A673 (cell line): ENCODE data around the gene MEIG1. TPM values are rescaled to one million over a fixed set of nuclear protein-coding genes. Genes with fewer than 3 reads are reported as not detected.
"Not testable (repeated sequence)": the region's sequence is repeated elsewhere in the genome, so short reads cannot be mapped to it uniquely, and the experiment has no call there.

Experiments
- BruUV-seq: library from RNA; stranded (reverse); fragments of 400-500 nt; replicated peaks from 2 replicates; lab custom pipeline; 2021; lab: Mats Ljungman, UMichigan
- CTCF ChIA-PET: fragments of 300-600 bp; sonication (Branson Sonifier 250); formaldehyde crosslinking; loops from one replicate; lab custom pipeline; 2022; ENCODE audit warnings: antibody characterized with exemption; lab: Charles Lee
- POLR2A ChIA-PET: fragments of 300-600 bp; sonication (Branson Sonifier 250); formaldehyde crosslinking; loops from one replicate; lab custom pipeline; 2022; ENCODE audit warnings: antibody characterized with exemption; ENCODE audit not compliant: low non-redundant PET; lab: Charles Lee
- DNase-seq: peaks from one replicate; pipeline ENCODE4 v3.0.0-alpha.2; 2015; ENCODE audit warnings: low spot score
- H3K27ac ChIP-seq: fragments of 200-600 bp; sonication (generic); 2 replicates; pipeline ENCODE4 v1.5.1; 2016; ENCODE audit warnings: mixed run types, low read depth, mild to moderate bottlenecking, mixed read lengths, antibody characterized with exemption, low read length; ENCODE audit not compliant: poor library complexity, severe bottlenecking
- H3K27me3 ChIP-seq: fragments of 200-600 bp; sonication (generic); replicated peaks from 2 replicates; pipeline ENCODE4 v1.6.1; 2017; ENCODE audit warnings: mixed run types, low read depth, mild to moderate bottlenecking, mixed read lengths, antibody characterized with exemption, low read length; ENCODE audit not compliant: insufficient read depth, poor library complexity
- H3K36me3 ChIP-seq: fragments of 200-600 bp; sonication (generic); 2 replicates; pipeline ENCODE4 v1.6.1; 2016; ENCODE audit warnings: mixed run types, mild to moderate bottlenecking, mixed read lengths, antibody characterized with exemption, low read length; ENCODE audit not compliant: insufficient read depth, poor library complexity, severe bottlenecking
- H3K4me1 ChIP-seq: fragments of 200-600 bp; sonication (generic); 2 replicates; pipeline ENCODE4 v1.6.1; 2017; ENCODE audit warnings: mixed run types, mild to moderate bottlenecking, mixed read lengths, antibody characterized with exemption, low read length; ENCODE audit not compliant: insufficient read depth, poor library complexity, severe bottlenecking
- H3K4me3 ChIP-seq: fragments of 200-600 bp; sonication (generic); 2 replicates; pipeline ENCODE4 v1.5.1; 2016; ENCODE audit warnings: low read depth, mixed run types, mild to moderate bottlenecking, mixed read lengths, low read length; ENCODE audit not compliant: poor library complexity, severe bottlenecking
- H3K9me3 ChIP-seq: fragments of 200-600 bp; sonication (generic); 2 replicates; pipeline ENCODE4 v1.6.1; 2016; ENCODE audit warnings: mixed run types, low read depth, mild to moderate bottlenecking, mixed read lengths, antibody characterized with exemption, low read length; ENCODE audit not compliant: poor library complexity, severe bottlenecking
- CTCF ChIP-seq: fragments of 300-800, 200-600 bp; sonication (generic); conservative IDR thresholded peaks from 2 replicates; pipeline ENCODE4 v1.5.1; 2017; ENCODE audit warnings: low read depth, mild to moderate bottlenecking, antibody characterized with exemption, low read length, moderate library complexity, mixed read lengths
- EZH2 ChIP-seq: fragments of 200-600 bp; sonication (generic); IDR thresholded peaks from 2 replicates; pipeline ENCODE4 v1.6.1; 2017; ENCODE audit warnings: borderline replicate concordance, low read depth, mild to moderate bottlenecking, mixed read lengths, antibody characterized with exemption, low read length; ENCODE audit not compliant: poor library complexity, severe bottlenecking
- intact Hi-C: fragments of 100-400 bp; cut with micrococcal nuclease; formaldehyde crosslinking; loops from one replicate; pipeline ENCODE4 v1.10.0; 2022; ENCODE audit not compliant: unreplicated experiment
- total RNA-seq: library from RNA; stranded (reverse); gene quantifications from 2 replicates; pipeline ENCODE4 v1.2.3, GENCODE V29; 2021

Gene MEIG1
- total RNA-seq, 1 experiment from 2014 or later, result not detected

GRCh38 chr10:14971867-14972448 lies 12.8 kb downstream of the MEIG1 start:
- Histone ChIP-seq H3K27me3 (no peaks in the 10 kb centered on the region), H3K36me3 (no peaks in the 10 kb centered on the region), H3K9me3 (no peaks in the 10 kb centered on the region), H3K4me1 (no peaks in the 10 kb centered on the region), H3K4me3 (no peak overlapping the region), H3K27ac (no peak overlapping the region)
- BruUV-seq, result no TSS peak
- intact Hi-C loops, result loop anchor here (2.0 to 10.0 kb wide), 3 partner anchors 437 to 777 kb away; no protein-coding TSS in a partner anchor
- CTCF ChIA-PET, result interaction anchor here (0.7 to 1.1 kb wide), 4 partner anchors 9 to 149 kb away, joined by 3 to 6 read pairs (median 5); partner anchors contain the start of gene DCLRE1C
- TF ChIP-seq CTCF (peak; percentile 80), EZH2 (no peak)
- DNase-seq, result peak; percentile 46
- POLR2A ChIA-PET, result no interaction called here

DNA sequence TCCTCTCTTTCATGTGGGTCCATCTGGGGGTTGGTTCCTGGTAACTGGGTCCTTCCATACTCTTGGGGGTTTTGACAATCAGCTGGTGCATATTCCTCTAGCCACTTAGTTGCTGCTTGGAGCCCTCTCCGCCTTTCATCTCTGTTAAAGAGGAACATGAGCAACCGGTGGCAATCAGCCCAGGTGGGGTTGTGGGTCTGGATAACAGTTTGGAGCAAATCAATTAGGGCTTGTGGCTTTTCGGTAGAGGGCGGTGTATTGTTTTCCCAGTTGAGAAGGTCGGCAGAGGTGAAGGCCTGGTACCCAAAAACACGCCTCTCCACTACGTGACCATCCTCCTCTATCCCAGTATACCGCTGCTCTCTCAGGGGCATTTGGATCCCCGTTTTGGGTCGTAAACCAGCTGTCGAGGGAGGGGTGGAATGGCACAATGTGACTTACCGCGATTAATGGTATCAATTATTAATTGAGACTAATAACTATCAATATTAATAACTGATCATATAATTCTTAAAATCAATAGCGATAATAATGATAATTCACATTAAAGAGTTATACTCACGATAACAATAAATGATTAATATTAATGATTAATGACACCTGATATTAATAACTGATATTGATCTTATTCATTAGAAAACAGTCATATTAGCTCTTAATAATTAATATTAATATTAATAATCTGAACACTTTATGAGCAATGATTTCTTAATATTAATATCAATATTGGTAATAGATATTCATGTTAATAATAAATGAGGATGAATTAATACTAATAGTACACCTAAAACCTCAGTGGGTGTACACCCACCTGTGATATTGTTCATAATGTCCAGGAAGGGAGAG lies 15.2 kb downstream of the MEIG1 start:
- H3K36me3 ChIP-seq, H3K4me3 ChIP-seq, H3K27me3 ChIP-seq, DNase-seq, H3K4me1 ChIP-seq, BruUV-seq, H3K9me3 ChIP-seq, POLR2A ChIA-PET, CTCF ChIA-PET, H3K27ac ChIP-seq: not testable (repeated sequence)
- intact Hi-C loops, result loop anchor here (10.0 kb wide), 2 partner anchors 440 to 780 kb away; no protein-coding TSS in a partner anchor

DNA sequence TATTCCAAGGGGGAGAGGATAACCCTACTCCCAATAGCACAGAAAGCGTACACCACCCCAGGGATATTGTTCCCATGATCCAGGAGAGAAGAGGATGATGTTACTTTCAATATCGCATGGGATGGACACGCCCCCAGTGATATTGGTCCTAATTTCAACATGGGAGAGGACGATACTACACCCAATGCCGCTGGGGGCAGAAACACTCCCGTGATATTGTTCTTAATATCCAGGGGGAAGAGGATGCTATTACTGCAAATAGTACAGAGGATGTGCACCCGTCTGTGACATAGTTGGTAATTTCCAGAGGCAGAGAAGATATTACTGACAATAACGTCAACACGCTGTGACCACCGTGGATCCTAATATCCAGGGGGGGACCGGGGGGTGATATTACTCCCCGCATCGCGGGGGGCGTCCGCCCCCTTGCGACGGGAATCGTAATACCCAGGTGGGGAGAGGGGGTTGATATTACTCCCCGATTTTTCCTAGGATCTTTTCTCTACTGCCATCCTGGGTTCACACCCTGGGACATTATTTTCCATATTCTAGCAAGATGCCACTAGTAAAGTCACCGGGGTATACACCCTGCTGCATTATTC lies 16.6 kb downstream of the MEIG1 start:
- H3K4me1 ChIP-seq, result no peaks in the 10 kb centered on the region
- no TSS peak for BruUV-seq
- peak; percentile 50 for DNase-seq
- intact Hi-C loops, result loop anchor here (10.0 kb wide), 2 partner anchors 441 to 781 kb away; no protein-coding TSS in a partner anchor
- peak overlapping the region; percentile 11 for H3K4me3 ChIP-seq
- ChIA-PET POLR2A (no interaction called here), CTCF (no interaction called here)
- no peaks in the 10 kb centered on the region for H3K9me3 ChIP-seq
- TF ChIP-seq CTCF, result peak; percentile 47
- no peak for TF ChIP-seq EZH2
- no peak overlapping the region for H3K27ac ChIP-seq
- no peaks in the 10 kb centered on the region for H3K36me3 ChIP-seq
- H3K27me3 ChIP-seq, result no peaks in the 10 kb centered on the region
